Endothelial cell of umbilical vein (primary cell): ENCODE results near the gene SP140. TPM values are rescaled to one million over a fixed set of nuclear protein-coding genes. Genes with fewer than 3 reads are reported as not detected.

Experiments
- BruUV-seq: library from RNA; stranded (reverse); fragments of 400-500 nt; replicated peaks from 2 replicates; lab custom pipeline; 2021; lab: Mats Ljungman, UMichigan
- CTCF ChIA-PET: fragments of 300-600, 350-600 bp; sonication (Branson Sonifier 250); formaldehyde crosslinking; loops from one replicate; lab custom pipeline; 2021; ENCODE audit warnings: antibody characterized with exemption, inconsistent platforms; lab: Charles Lee
- POLR2A ChIA-PET: fragments of 300-600, 350-600 bp; sonication (Branson Sonifier 250); formaldehyde crosslinking; loops from one replicate; lab custom pipeline; 2021; ENCODE audit warnings: antibody characterized with exemption, inconsistent platforms; lab: Charles Lee
- DNase-seq: peaks from one replicate; pipeline ENCODE4 v3.0.0-alpha.2; 2011; ENCODE audit warnings: low read depth, low spot score
- FAIRE-seq: peaks from 2 replicates; lab custom pipeline; 2011; peaks lifted over from hg19 to GRCh38; lab: Jason Lieb, UNC
- H2AFZ ChIP-seq: 2 replicates; pipeline ENCODE4 v1.6.0; 2012; ENCODE audit warnings: low read depth, low read length, control low read depth, inconsistent platforms
- H3K27ac ChIP-seq: 2 replicates; pipeline ENCODE4 v1.5.1; 2011; ENCODE audit warnings: low read depth, mild to moderate bottlenecking, control low read depth, low read length, moderate library complexity; ENCODE audit not compliant: insufficient read depth
- H3K27me3 ChIP-seq, 2 experiments: 2 replicates each; pipeline versions ENCODE4 v1.6.0 to v1.6.1; 2011; ENCODE audit warnings: low read length in 2 of 2, mixed read lengths in 1 of 2; ENCODE audit not compliant: control insufficient read depth in 2 of 2, insufficient read depth in 2 of 2
- H3K36me3 ChIP-seq, 2 experiments: 2 replicates in 1 of 2; 3 replicates in 1 of 2; pipeline ENCODE4 v1.5.1; 2011; ENCODE audit warnings: low read length in 2 of 2, mild to moderate bottlenecking in 1 of 2, moderate library complexity in 1 of 2; ENCODE audit not compliant: control insufficient read depth in 2 of 2, insufficient read depth in 2 of 2; ENCODE audit errors: extremely low read depth in 1 of 2
- H3K4me1 ChIP-seq: 3 replicates; pipeline ENCODE4 v1.5.1; 2011; ENCODE audit warnings: mild to moderate bottlenecking, low read length; ENCODE audit not compliant: control insufficient read depth, insufficient read depth; ENCODE audit errors: extremely low read depth
- H3K4me2 ChIP-seq: 2 replicates; pipeline ENCODE4 v1.6.1; 2011; ENCODE audit warnings: low read length, control low read depth, mixed read lengths; ENCODE audit not compliant: insufficient read depth
- H3K4me3 ChIP-seq, 3 experiments: fragments of 200-600 bp in 1 of 3; sonication (generic), shearing (Covaris generic) in 1 of 3; replicated peaks in 1 of 3; 2 replicates each; pipeline ENCODE4 v1.5.1; 2011 to 2016; ENCODE audit warnings: control low read depth in 3 of 3, low read length in 3 of 3, mild to moderate bottlenecking in 2 of 3, inconsistent platforms in 1 of 3, low read depth in 1 of 3, moderate library complexity in 1 of 3; ENCODE audit not compliant: insufficient read depth in 1 of 3
- H3K79me2 ChIP-seq: 2 replicates; pipeline ENCODE4 v1.6.0; 2012; ENCODE audit warnings: low read length, inconsistent platforms; ENCODE audit not compliant: control insufficient read depth, insufficient read depth
- H3K9ac ChIP-seq: replicated peaks from 2 replicates; pipeline ENCODE3; 2011; ENCODE audit warnings: low read length, control low read depth; ENCODE audit not compliant: insufficient read depth; ENCODE audit errors: extremely low read depth
- H3K9me1 ChIP-seq: replicated peaks from 3 replicates; pipeline ENCODE4 v1.6.0; 2011; ENCODE audit warnings: mild to moderate bottlenecking, low read length; ENCODE audit not compliant: control insufficient read depth, insufficient read depth; ENCODE audit errors: extremely low read depth
- H3K9me3 ChIP-seq: replicated peaks from 2 replicates; pipeline ENCODE4 v1.5.1; 2012; ENCODE audit warnings: low read length, inconsistent platforms; ENCODE audit not compliant: control insufficient read depth, insufficient read depth
- H4K20me1 ChIP-seq: replicated peaks from 2 replicates; pipeline ENCODE3; 2011; ENCODE audit warnings: mild to moderate bottlenecking, low read length; ENCODE audit not compliant: control insufficient read depth, insufficient read depth; ENCODE audit errors: extremely low read depth
- EZH2 ChIP-seq: IDR thresholded peaks from 2 replicates; pipeline ENCODE4 v1.6.1; 2012; ENCODE audit warnings: borderline replicate concordance, low read depth, mild to moderate bottlenecking, moderate library complexity, low read length, inconsistent platforms; ENCODE audit not compliant: severe bottlenecking
- MYC ChIP-seq: IDR thresholded peaks from one replicate; pipeline ENCODE4 v1.6.1; 2011; ENCODE audit warnings: mild to moderate bottlenecking, low read depth, low read length
- dilution Hi-C: fragments of 300-500 bp; cut with MboI; formaldehyde crosslinking; loops from one replicate; pipeline ENCODE4 v1.15.0; 2019; ENCODE audit warnings: low sequenced_read_pairs; ENCODE audit not compliant: extremely low pct_ligation_motif_present
- intact Hi-C: fragments of 100-400 bp; cut with micrococcal nuclease; formaldehyde crosslinking; loops from one replicate; pipeline ENCODE4 v1.10.0; 2022
- polyA plus RNA-seq, 4 experiments: library from polyadenylated mRNA; depleted of rRNA in 3 of 4; stranded (reverse) in 3 of 4; unstranded in 1 of 4; fragments of >200 nt; gene quantifications; 2 replicates each; pipeline versions ENCODE4 v1.2.1 to v1.2.3, GENCODE V29; 2011 to 2012; ENCODE audit warnings: missing spikeins in 1 of 4
- total RNA-seq: library from RNA; stranded (reverse); gene quantifications from 2 replicates; pipeline ENCODE4 v1.2.3, GENCODE V29; 2021

SP140 gene
- total and polyA plus RNA-seq, 2 donors (not counting 3 experiments of a cell fraction or from before 2014, with no cell fraction given), result not detected

DNA sequence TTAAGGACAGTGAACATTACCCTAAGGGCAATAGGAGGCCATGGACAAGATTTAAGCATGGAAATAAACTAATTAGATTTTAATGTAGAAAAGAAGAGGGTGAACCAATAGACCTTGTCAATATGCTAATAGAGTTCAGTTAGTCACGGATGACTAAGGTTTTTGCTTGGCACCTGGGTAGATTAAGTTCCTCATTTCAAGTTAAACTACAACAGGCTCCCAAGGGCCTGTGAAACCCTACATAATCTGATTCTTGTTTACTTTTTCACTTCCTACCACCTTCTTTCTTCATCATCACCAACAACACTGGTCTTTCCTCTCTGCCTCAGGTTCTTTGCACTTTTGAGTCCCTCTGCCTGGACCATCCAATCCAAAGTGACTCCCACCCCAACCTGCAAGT is 20.5 kb upstream of the SP140 start:
- dilution Hi-C loops, result no loop called here
- CTCF ChIA-PET, result no interaction called here

GRCh38 chr2:230205721-230206120 is 19.8 kb upstream of the SP140 start:
- DNase-seq (no peak), FAIRE-seq (no peak)
- no peak overlapping the region for H3K9ac ChIP-seq
- no peak overlapping the region for H3K27ac ChIP-seq
- intact Hi-C loops, result no loop called here
- ChIA-PET CTCF (no interaction called here), POLR2A (no interaction called here)
- no peak for TF ChIP-seq MYC
- no peak for TF ChIP-seq EZH2
- no peaks in the 10 kb centered on the region for H4K20me1 ChIP-seq
- H3K4me3 ChIP-seq, result no peak overlapping the region
- H3K79me2 ChIP-seq, result no peaks in the 10 kb centered on the region
- H3K36me3 ChIP-seq, result peaks cover 0 to 8% of the 10 kb centered on the region in 2 experiments
- H3K4me1 ChIP-seq, result no peaks in the 10 kb centered on the region
- no peak overlapping the region for H2AFZ ChIP-seq
- dilution Hi-C loops, result no loop called here
- no peaks in the 10 kb centered on the region for H3K9me1 ChIP-seq
- no peaks in the 10 kb centered on the region for H3K9me3 ChIP-seq
- no peaks in the 10 kb centered on the region for H3K27me3 ChIP-seq
- BruUV-seq, result no TSS peak
- H3K4me2 ChIP-seq, result no peak overlapping the region

More for the DNA sequence above, 20.5 kb upstream of the SP140 start:
- Histone ChIP-seq H3K79me2 (no peaks in the 10 kb centered on the region), H3K27ac (no peak overlapping the region), H3K36me3 (peaks cover 0 to 8% of the 10 kb centered on the region in 2 experiments), H3K4me2 (no peak overlapping the region), H3K9me3 (no peaks in the 10 kb centered on the region), H3K27me3 (no peaks in the 10 kb centered on the region), H2AFZ (no peak overlapping the region), H3K4me3 (no peak overlapping the region), H3K4me1 (no peaks in the 10 kb centered on the region), H4K20me1 (no peaks in the 10 kb centered on the region), H3K9ac (no peak overlapping the region), H3K9me1 (peaks cover 2% of the 10 kb centered on the region)
- POLR2A ChIA-PET, result no interaction called here
- no TSS peak for BruUV-seq
- FAIRE-seq (no peak), DNase-seq (no peak)
- intact Hi-C loops, result no loop called here
- no peak for TF ChIP-seq EZH2
